Measurements from ENCODE around the gene MCCC2. TPM values are rescaled to one million over a fixed set of nuclear protein-coding genes. Genes with fewer than 3 reads are reported as not detected.
A peak's percentile ranks its signal among the peaks of the same experiment; 100 is the strongest.
"Not testable (repeated sequence)": the region's sequence is repeated elsewhere in the genome, so short reads cannot be mapped to it uniquely, and the experiment has no call there.

MCCC2 gene
- total RNA-seq, 2 experiments from 2014 or later = 52.8 to 54.4 TPM

DNA sequence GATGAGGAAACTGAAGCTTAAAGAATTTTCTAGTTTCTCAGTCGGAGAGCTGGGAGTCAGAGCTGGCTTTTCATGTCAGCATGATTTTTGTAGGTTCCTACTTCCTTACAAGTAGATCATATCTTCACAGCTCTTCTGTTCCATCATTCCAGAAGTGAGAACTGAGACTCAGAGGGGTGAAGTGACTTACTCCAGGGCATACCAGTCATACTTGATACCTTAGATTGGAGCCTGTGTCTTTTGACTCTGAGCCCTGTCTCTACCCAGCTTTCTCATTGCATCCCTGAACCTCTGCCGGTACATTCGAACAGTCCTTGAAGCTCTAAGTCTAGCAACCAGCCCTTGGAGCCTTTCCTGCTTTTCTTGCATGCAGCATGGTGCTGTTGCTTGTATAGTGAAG, 53.3 kb downstream of the MCCC2 start:
- intact Hi-C loops (cut with micrococcal nuclease) = no loop called here
- ChIA-PET CTCF (no interaction called here), POLR2A (no interaction called here)
- H3K27me3 Mint-ChIP-seq = no peaks in the 10 kb centered on the region
- no peak overlapping the region for H3K4me3 Mint-ChIP-seq
- H3K27ac Mint-ChIP-seq = no peak overlapping the region
- no peaks in the 10 kb centered on the region for H3K9me3 Mint-ChIP-seq
- peaks cover 24% of the 10 kb centered on the region for H3K36me3 Mint-ChIP-seq
- DNase-seq = no peak
- peaks cover 2% of the 10 kb centered on the region for H3K4me1 Mint-ChIP-seq (ENCODE audit: low read depth)

DNA sequence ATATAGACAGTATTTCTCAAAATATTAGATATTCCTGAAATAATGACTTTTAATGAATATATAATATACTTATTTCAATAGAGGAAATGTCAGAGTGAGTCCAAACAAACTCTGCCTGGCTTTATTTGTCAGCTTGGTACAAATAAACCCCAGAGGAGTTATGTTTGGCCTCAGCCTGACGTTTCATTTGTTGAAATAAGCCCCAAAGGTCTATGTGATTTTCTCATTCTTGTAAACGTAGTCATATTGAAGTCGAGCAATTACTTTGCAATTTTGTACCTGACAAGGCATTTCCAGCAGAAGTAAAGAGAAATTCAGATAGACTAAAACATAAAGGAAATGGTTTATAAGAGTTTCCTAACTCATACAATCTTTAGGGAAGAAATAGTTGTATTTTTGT, 57.9 kb downstream of the MCCC2 start:
- Mint-ChIP-seq H3K36me3 (peaks cover 37% of the 10 kb centered on the region), H3K27ac (no peak overlapping the region), H3K4me3 (no peak overlapping the region), H3K4me1 (ENCODE audit: low read depth) (no peaks in the 10 kb centered on the region), H3K27me3 (no peaks in the 10 kb centered on the region), H3K9me3 (no peaks in the 10 kb centered on the region)
- POLR2A ChIA-PET = no interaction called here
- intact Hi-C loops (cut with micrococcal nuclease) = no loop called here
- CTCF ChIA-PET = no interaction called here
- no peak for DNase-seq

DNA sequence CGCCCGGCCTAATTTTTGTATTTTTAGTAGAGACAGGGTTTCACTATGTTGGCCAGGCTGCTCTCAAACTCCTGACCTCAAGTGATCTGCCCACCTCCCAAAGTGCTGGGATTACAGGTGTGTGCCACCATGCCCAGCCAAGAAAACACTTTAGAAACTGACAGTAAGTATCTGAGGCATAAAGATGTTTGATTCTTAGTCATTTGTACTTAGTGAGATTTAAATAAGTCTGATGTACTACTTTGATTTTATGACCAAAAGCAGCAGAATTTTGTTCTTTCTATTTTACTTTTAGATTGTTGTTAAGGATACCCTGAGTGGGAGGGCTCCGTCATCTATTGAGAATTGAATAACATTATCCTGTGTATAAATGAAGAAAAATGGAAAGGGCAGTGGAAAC, 63.8 kb downstream of the MCCC2 start:
- H3K4me1 Mint-ChIP-seq (ENCODE audit: low read depth) = peaks cover 13% of the 10 kb centered on the region
- H3K27ac Mint-ChIP-seq, H3K27me3 Mint-ChIP-seq, CTCF ChIA-PET, H3K9me3 Mint-ChIP-seq, DNase-seq, POLR2A ChIA-PET, H3K4me3 Mint-ChIP-seq: not testable (repeated sequence)
- intact Hi-C loops (cut with micrococcal nuclease) = loop anchor here (1.0 kb wide), 1 partner anchor 50 kb away; no protein-coding TSS in a partner anchor
- peaks cover 51% of the 10 kb centered on the region for H3K36me3 Mint-ChIP-seq

DNA sequence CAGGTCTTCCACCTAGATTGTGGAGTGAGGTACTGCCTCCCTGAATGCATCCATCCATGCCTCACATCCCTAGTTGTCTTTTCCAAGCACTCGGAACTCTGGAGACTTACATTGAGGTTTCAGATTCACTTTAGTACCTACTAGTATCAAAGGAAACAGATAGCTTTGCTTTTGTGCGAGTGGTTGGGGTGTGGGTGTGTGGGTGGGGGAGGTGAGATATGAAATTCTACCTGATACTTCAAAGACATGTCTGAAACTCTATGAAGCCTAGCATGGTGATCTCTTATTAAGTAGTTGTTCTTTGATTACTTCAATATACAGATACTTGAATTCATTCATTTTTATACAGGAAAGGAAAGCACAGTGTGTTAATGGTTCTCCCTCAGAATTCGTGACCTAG, 64.4 kb downstream of the MCCC2 start:
- peaks cover 13% of the 10 kb centered on the region for H3K4me1 Mint-ChIP-seq (ENCODE audit: low read depth)
- H3K27me3 Mint-ChIP-seq = no peaks in the 10 kb centered on the region
- intact Hi-C loops (cut with micrococcal nuclease) = loop anchor here (1.0 kb wide), 1 partner anchor 50 kb away; no protein-coding TSS in a partner anchor
- POLR2A ChIA-PET = interaction anchor here (0.6 kb wide), 1 partner anchor 156 kb away, joined by 5 read pairs; no protein-coding TSS in a partner anchor
- CTCF ChIA-PET = no interaction called here
- H3K4me3 Mint-ChIP-seq = no peak overlapping the region
- H3K27ac Mint-ChIP-seq = no peak overlapping the region
- peaks cover 48% of the 10 kb centered on the region for H3K36me3 Mint-ChIP-seq
- H3K9me3 Mint-ChIP-seq = no peaks in the 10 kb centered on the region
- DNase-seq = peak; percentile 68

DNA sequence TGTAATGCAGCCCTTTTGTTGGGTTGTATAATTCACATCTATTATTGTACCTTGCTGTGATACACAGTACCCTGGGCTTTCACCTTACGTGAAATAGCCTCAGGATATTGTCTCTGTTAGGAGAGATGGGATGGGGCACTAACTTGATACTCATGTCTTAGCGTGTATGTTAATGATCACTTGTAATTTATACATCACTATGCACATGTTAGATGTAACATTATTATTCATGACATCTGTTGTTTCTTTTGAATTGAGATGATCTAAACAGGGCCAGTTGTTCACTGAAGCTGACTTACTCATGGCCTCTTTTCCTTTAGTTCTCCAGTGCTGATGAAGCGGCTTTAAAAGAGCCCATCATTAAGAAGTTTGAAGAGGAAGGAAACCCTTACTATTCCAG, 65.2 kb downstream of the MCCC2 start:
- intact Hi-C loops (cut with micrococcal nuclease) = no loop called here
- peaks cover 13% of the 10 kb centered on the region for H3K4me1 Mint-ChIP-seq (ENCODE audit: low read depth)
- POLR2A ChIA-PET = interaction anchor here (0.6 kb wide), 1 partner anchor 156 kb away, joined by 5 read pairs; no protein-coding TSS in a partner anchor

DNA sequence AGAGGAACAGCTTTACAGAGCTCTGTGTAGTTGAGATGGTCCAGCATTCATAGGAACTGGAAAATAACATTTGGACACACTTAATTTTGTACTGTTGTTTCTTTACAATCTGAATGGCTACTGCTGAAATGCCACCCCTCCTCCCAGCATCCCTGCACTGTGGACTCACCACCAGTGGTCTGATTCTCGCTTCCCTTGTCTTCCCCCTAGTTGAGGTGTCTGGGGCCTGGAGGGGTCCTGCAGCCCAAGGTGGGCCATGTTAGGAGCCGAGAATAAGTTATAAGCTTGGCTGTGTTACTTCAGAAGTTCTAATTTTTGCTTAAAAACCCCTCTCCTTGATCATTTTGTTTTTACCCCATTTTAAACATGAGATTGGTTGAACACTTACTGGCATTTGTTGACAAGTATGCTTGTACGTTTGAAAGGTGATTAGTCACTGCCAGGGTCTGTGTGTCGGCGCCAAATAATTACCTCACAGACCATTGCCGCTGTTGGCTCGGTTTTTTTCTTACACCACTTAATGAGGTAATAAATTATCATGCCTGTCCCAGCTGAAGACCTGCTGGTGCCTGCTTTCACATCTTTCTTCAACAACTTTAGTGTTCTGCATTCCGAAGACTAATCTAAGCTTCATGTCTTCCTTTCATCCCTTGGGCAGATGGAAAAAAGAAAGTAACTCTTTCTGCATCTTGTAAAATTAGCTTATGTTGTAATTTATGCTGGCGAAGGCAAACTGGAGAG, 65.8 kb downstream of the MCCC2 start:
- POLR2A ChIA-PET = no interaction called here
- Mint-ChIP-seq H3K9me3 (no peaks in the 10 kb centered on the region), H3K4me1 (ENCODE audit: low read depth) (peaks cover 13% of the 10 kb centered on the region), H3K27me3 (no peaks in the 10 kb centered on the region), H3K36me3 (peaks cover 51% of the 10 kb centered on the region), H3K4me3 (no peak overlapping the region), H3K27ac (no peak overlapping the region)
- CTCF ChIA-PET = interaction anchor here (1.0 kb wide), 1 partner anchor 45 kb away, joined by 3 read pairs; no protein-coding TSS in a partner anchor
- intact Hi-C loops (cut with micrococcal nuclease) = no loop called here
- DNase-seq = no peak

More for the DNA sequence above, 65.2 kb downstream of the MCCC2 start:
- no peaks in the 10 kb centered on the region for H3K27me3 Mint-ChIP-seq
- H3K4me3 Mint-ChIP-seq = no peak overlapping the region
- no peak for DNase-seq
- no peaks in the 10 kb centered on the region for H3K9me3 Mint-ChIP-seq
- CTCF ChIA-PET = no interaction called here
- H3K36me3 Mint-ChIP-seq = peaks cover 49% of the 10 kb centered on the region
- H3K27ac Mint-ChIP-seq = no peak overlapping the region

DNA sequence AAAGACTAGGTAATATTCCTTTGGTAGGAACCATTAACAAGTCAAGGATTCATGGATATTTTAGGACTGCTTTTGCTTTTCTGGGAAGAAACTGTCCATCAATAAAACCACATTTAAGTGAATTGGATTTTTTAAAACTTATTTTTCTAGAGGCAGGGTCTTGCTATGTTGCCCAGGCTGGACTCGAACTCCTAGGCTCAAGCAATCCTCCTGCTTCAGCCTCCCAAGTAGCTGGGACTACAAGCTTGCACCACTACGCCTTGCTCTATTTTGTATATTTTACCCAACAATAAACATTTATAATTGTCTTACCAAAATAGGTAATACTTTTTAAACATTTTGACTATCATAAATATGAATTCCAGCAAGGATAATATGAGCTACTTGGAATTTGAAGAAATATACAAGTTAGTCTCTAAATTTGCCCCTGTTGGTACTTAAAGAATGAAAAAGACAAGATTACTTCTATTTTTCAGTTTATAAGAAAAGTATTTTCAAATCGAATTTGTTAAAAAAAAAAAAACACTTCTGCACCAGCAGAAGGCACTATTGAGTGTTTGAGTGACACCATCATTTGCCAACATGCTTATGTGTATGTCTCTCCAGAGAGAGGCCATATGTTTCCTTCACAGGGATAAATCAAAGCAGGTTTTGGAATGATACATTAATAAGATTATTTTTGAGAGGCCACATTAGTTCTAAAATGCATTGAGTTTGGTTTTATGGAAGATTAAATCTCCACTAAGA, 71.9 kb downstream of the MCCC2 start:
- Mint-ChIP-seq H3K4me1 (ENCODE audit: low read depth) (no peaks in the 10 kb centered on the region), H3K27ac (no peak overlapping the region), H3K4me3 (no peak overlapping the region), H3K9me3 (no peaks in the 10 kb centered on the region), H3K36me3 (peaks cover 21% of the 10 kb centered on the region), H3K27me3 (no peaks in the 10 kb centered on the region)
- DNase-seq = no peak
- intact Hi-C loops (cut with micrococcal nuclease) = no loop called here
- CTCF ChIA-PET = no interaction called here
- POLR2A ChIA-PET = no interaction called here

DNA sequence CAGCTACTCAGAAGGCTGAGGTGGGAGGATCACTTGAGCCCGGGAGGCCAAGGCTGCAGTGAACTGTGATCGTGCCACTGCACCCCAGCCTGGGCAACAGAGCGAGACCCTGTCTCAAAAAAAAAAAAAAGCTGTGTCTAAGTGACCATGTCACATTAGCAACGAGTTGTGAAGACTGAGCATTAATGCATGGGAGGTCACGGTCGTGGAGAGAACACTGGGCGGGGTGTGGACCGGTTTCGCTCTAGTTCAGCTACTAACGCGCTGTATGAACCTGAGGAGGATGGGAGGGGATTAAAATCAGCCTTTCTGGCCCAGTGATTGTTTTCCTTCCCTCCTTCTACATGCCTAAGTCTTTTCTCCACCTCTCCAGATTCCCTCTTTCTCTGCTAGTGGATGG, 75.2 kb downstream of the MCCC2 start:
- no peak overlapping the region for H3K27ac Mint-ChIP-seq
- H3K4me3 Mint-ChIP-seq = no peak overlapping the region
- CTCF ChIA-PET = no interaction called here
- intact Hi-C loops (cut with micrococcal nuclease) = no loop called here
- no peak for DNase-seq
- H3K36me3 Mint-ChIP-seq = peaks cover 9% of the 10 kb centered on the region
- H3K4me1 Mint-ChIP-seq (ENCODE audit: low read depth) = no peaks in the 10 kb centered on the region
- H3K9me3 Mint-ChIP-seq = no peaks in the 10 kb centered on the region
- no peaks in the 10 kb centered on the region for H3K27me3 Mint-ChIP-seq
- POLR2A ChIA-PET = interaction anchor here (0.6 kb wide), 1 partner anchor 16 kb away, joined by 3 read pairs; no protein-coding TSS in a partner anchor

DNA sequence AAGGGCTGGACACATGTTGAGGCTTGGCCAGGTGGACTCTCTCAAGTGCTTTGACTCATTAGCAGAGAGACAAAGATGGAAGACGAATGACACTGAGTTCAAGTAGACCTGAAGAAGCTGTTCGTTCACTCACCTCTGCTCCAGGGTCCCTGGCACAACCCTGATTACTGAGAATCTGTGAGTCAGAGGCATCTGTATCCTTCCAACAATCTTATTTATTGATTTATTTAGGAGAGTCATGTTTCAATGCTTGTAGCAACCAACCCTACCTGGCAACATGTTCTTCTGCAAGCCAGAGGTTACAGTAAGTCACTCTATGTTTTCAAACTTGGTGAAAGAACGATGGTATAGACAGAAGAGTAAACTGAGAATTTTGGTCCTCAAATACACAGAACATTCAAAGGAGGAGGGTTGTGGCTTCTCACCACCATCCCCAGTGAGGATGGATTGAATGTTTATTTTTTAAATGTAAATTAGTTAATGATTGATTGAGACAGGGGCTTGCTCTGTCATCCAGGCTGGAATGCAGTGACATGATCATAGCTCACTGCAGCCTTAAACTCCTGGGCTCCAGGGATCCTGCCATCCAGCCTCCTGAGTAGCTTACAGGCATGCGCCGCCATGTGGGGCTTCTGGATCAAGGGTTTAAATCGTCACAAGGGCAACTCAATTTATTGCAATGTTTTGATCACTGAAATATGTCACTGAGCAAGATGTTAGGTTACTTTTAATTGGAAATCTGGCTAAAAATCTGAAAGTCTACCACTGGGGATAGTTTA, 76.2 kb downstream of the MCCC2 start:
- Mint-ChIP-seq H3K9me3 (no peaks in the 10 kb centered on the region), H3K36me3 (peaks cover under 1% of the 10 kb centered on the region), H3K27ac (no peak overlapping the region), H3K4me1 (ENCODE audit: low read depth) (no peaks in the 10 kb centered on the region), H3K27me3 (no peaks in the 10 kb centered on the region), H3K4me3 (no peak overlapping the region)
- ChIA-PET CTCF (no interaction called here), POLR2A (no interaction called here)
- intact Hi-C loops (cut with micrococcal nuclease) = no loop called here
- no peak for DNase-seq

DNA sequence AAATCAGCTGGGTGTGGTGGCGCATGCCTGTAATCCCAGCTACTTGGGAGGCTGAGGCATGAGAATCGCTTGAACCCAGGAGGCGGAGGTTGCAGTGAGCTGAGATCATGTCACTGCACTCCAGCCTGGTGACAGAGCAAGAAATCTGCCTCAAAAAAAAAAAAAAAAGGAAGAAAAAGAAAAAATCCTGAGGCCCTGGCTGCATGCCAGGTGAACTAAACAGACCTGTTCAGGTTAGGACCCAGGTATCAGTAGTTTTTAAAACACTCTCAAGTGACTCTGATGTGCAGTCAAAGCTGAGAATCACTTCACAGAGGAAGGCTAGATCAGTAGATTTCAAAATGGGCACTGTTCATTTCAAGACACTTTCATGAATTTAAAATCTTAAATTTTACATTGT, 77.5 kb downstream of the MCCC2 start:
- H3K9me3 Mint-ChIP-seq, POLR2A ChIA-PET, CTCF ChIA-PET: not testable (repeated sequence)

DNA sequence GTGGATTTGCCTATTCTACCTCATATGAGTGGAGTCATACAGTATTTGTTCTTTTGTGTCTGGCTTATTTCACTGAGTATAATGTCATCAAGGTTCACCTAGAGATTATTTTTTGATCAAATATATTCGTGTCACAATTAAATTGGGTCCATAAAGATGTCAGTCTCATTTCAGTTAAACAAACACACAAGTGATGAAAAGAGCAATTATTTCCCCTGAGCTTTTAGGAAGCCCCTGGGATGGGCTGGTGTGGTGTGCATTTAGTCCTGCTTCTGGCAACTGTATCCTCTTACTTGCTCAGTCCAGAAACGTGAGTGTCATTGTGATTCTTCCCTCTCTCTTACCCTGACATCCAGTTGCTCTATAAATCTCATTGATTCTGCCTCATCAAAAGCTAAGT, 79.2 kb downstream of the MCCC2 start:
- no peak for DNase-seq
- CTCF ChIA-PET = no interaction called here
- no peak overlapping the region for H3K27ac Mint-ChIP-seq
- POLR2A ChIA-PET = no interaction called here
- intact Hi-C loops (cut with micrococcal nuclease) = no loop called here
- no peaks in the 10 kb centered on the region for H3K27me3 Mint-ChIP-seq
- no peak overlapping the region for H3K4me3 Mint-ChIP-seq
- H3K36me3 Mint-ChIP-seq = no peaks in the 10 kb centered on the region
- H3K4me1 Mint-ChIP-seq (ENCODE audit: low read depth) = no peaks in the 10 kb centered on the region
- H3K9me3 Mint-ChIP-seq = no peaks in the 10 kb centered on the region

More for the DNA sequence above, 77.5 kb downstream of the MCCC2 start:
- H3K27ac Mint-ChIP-seq; H3K27me3 Mint-ChIP-seq; DNase-seq; H3K36me3 Mint-ChIP-seq; H3K4me3 Mint-ChIP-seq; intact Hi-C loops (cut with micrococcal nuclease); H3K4me1 Mint-ChIP-seq (ENCODE audit: low read depth): not testable (repeated sequence)

DNA sequence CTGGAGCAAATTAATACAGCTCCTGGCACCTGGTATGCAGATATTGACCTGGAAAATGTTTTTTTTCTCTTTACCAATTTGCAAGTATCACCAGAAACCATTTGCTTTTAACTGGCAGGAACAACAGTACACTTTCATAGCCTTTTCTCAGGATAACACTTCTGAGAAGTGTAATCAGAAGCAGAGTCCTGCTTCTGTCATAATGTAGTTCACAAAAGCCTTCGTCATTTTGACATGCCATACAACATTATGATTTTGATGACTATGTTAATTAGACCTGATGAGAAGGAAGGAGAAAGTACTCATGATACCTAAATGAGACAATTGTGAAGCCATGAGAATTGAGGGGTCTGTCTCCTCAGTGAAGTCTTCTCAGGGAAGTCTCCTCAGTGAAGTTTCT, 90.8 kb downstream of the MCCC2 start:
- Mint-ChIP-seq H3K4me3 (no peak overlapping the region), H3K9me3 (no peaks in the 10 kb centered on the region), H3K4me1 (ENCODE audit: low read depth) (no peaks in the 10 kb centered on the region), H3K27me3 (peaks cover 24% of the 10 kb centered on the region), H3K36me3 (no peaks in the 10 kb centered on the region), H3K27ac (no peak overlapping the region)
- CTCF ChIA-PET = no interaction called here
- no peak for DNase-seq
- POLR2A ChIA-PET = no interaction called here
- intact Hi-C loops (cut with micrococcal nuclease) = no loop called here

Measured in activated CD4-positive, alpha-beta memory T cell treated with anti-CD3 and anti-CD28 coated beads for 36 hours (primary cell).